GM23338 (cell line): Measurements from ENCODE around the gene GRID2. TPM values are rescaled to one million over a fixed set of nuclear protein-coding genes. Genes with fewer than 3 reads are reported as not detected.

ENCODE experiments used
- ATAC-seq: fragments of 200-7000 bp; cut with Tn5 transposase; 3 replicates; pipeline ENCODE4 v1.9.1; 2020
- DNase-seq: peaks from one replicate; pipeline ENCODE4 v3.0.0-alpha.2; 2015; ENCODE audit warnings: low spot score
- H2AFZ ChIP-seq: fragments of 200-600 bp; sonication (generic); 2 replicates; pipeline ENCODE4 v1.8.0; 2016; ENCODE audit warnings: antibody characterized with exemption, mild to moderate bottlenecking, moderate library complexity
- H3F3A ChIP-seq: fragments of 200-600 bp; sonication (generic); replicated peaks from 2 replicates; pipeline ENCODE4 v1.8.0; 2017; ENCODE audit warnings: antibody characterized with exemption, mixed run types, low read depth
- H3K27ac ChIP-seq: fragments of 200-600 bp; sonication (generic); 2 replicates; pipeline ENCODE4 v1.6.1; 2016; ENCODE audit warnings: low read depth
- H3K27me3 ChIP-seq: fragments of 200-600 bp; sonication (generic); 2 replicates; pipeline ENCODE4 v1.8.0; 2016; ENCODE audit warnings: mild to moderate bottlenecking, mixed run types, moderate library complexity; ENCODE audit not compliant: insufficient read depth
- H3K36me3 ChIP-seq: fragments of 200-600 bp; sonication (generic); 2 replicates; pipeline ENCODE4 v1.8.0; 2016; ENCODE audit warnings: mild to moderate bottlenecking; ENCODE audit not compliant: insufficient read depth
- H3K4me1 ChIP-seq: fragments of 200-600 bp; sonication (generic); 2 replicates; pipeline ENCODE4 v1.8.0; 2016; ENCODE audit warnings: mild to moderate bottlenecking, moderate library complexity; ENCODE audit not compliant: insufficient read depth
- H3K4me2 ChIP-seq: fragments of 200-600 bp; sonication (generic); 2 replicates; pipeline ENCODE4 v1.7.1; 2017; ENCODE audit warnings: mixed run types
- H3K4me3 ChIP-seq: fragments of 200-600 bp; sonication (generic); 2 replicates; pipeline ENCODE4 v1.6.1; 2016; ENCODE audit warnings: mixed run types
- H3K79me2 ChIP-seq: fragments of 200-600 bp; sonication (generic); replicated peaks from 2 replicates; pipeline ENCODE4 v1.8.0; 2017; ENCODE audit warnings: mild to moderate bottlenecking; ENCODE audit not compliant: insufficient read depth
- H3K9me2 ChIP-seq: fragments of 200-600 bp; sonication (generic); 2 replicates; pipeline ENCODE4 v1.8.0; 2017; ENCODE audit not compliant: insufficient read depth
- H4K20me1 ChIP-seq: fragments of 200-600 bp; sonication (generic); replicated peaks from 2 replicates; pipeline ENCODE4 v1.8.0; 2017; ENCODE audit warnings: mild to moderate bottlenecking; ENCODE audit not compliant: insufficient read depth
- H3K27ac Mint-ChIP-seq: 2 replicates; pipeline ENCODE4 v1.8.0; 2020; ENCODE audit warnings: inconsistent platforms, mild to moderate bottlenecking, moderate library complexity, mixed read lengths
- H3K27me3 Mint-ChIP-seq: 3 replicates; pipeline ENCODE4 v1.8.0; 2022; ENCODE audit warnings: low read depth, mild to moderate bottlenecking, moderate library complexity, mixed read lengths, inconsistent platforms; ENCODE audit not compliant: insufficient read depth, poor library complexity
- H3K36me3 Mint-ChIP-seq: 3 replicates; pipeline ENCODE4 v1.8.0; 2021; ENCODE audit warnings: low read depth, mild to moderate bottlenecking, inconsistent platforms, moderate library complexity, mixed read lengths
- H3K4me1 Mint-ChIP-seq: 3 replicates; pipeline ENCODE4 v1.8.0; 2020; ENCODE audit warnings: mild to moderate bottlenecking, inconsistent platforms, mixed read lengths
- H3K4me3 Mint-ChIP-seq: 3 replicates; pipeline ENCODE4 v1.8.0; 2021; ENCODE audit warnings: moderate library complexity, mild to moderate bottlenecking, inconsistent platforms, mixed read lengths
- H3K9me3 Mint-ChIP-seq: 3 replicates; pipeline ENCODE4 v1.8.0; 2020; ENCODE audit warnings: moderate library complexity, mild to moderate bottlenecking, inconsistent platforms, mixed read lengths
- CREB1 ChIP-seq: fragments of 250-450 bp; sonication (Bioruptor Pico); IDR thresholded peaks from 2 replicates; pipeline ENCODE4 v1.5.0; 2020; ENCODE audit warnings: low read depth, mild to moderate bottlenecking, moderate library complexity
- CTCF ChIP-seq, 2 experiments: fragments of 200-600 bp in 1 of 2; sonication (generic) in 1 of 2; conservative IDR thresholded peaks; 2 replicates each; pipeline versions ENCODE4 v1.5.1 to v1.6.1; 2016 to 2017; ENCODE audit warnings: antibody characterized with exemption in 2 of 2, low read depth in 2 of 2, mild to moderate bottlenecking in 2 of 2, moderate library complexity in 1 of 2
- EZH2phosphoT487 ChIP-seq: fragments of 200-600 bp; sonication (generic); IDR thresholded peaks from one replicate; pipeline ENCODE4 v1.8.1; 2018; ENCODE audit warnings: antibody characterized with exemption; ENCODE audit not compliant: unreplicated experiment
- JUNB ChIP-seq: IDR thresholded peaks from one replicate; pipeline ENCODE4 v1.6.1; 2016; ENCODE audit warnings: antibody characterized with exemption; ENCODE audit not compliant: unreplicated experiment
- NANOG ChIP-seq: IDR thresholded peaks from 2 replicates; pipeline ENCODE4 v1.6.1; 2016; ENCODE audit warnings: antibody characterized with exemption, borderline replicate concordance
- POLR2AphosphoS5 ChIP-seq: IDR thresholded peaks from 2 replicates; pipeline ENCODE4 v1.6.1; 2016; ENCODE audit warnings: antibody characterized with exemption, low read depth
- STAT1 ChIP-seq: IDR thresholded peaks from one replicate; pipeline ENCODE4 v1.6.1; 2016; ENCODE audit warnings: antibody characterized with exemption; ENCODE audit not compliant: unreplicated experiment
- ZNF462 ChIP-seq: fragments of 250-450 bp; sonication (Bioruptor Pico); IDR thresholded peaks from 2 replicates; pipeline ENCODE4 v1.5.0; 2020; ENCODE audit warnings: mild to moderate bottlenecking, moderate library complexity
- polyA plus RNA-seq: library from polyadenylated mRNA; unstranded; fragments of >200 nt; fragmentation: Nextera tagmentation; extraction: Ambion mirVana; gene quantifications from 2 replicates; pipeline ENCODE4 v1.2.1, GENCODE V29; 2016
- total RNA-seq: library from RNA; depleted of rRNA; stranded (reverse); fragments of >200 nt; shearing (Covaris generic); gene quantifications from 2 replicates; pipeline ENCODE4 v1.2.3, GENCODE V29; 2014
- TF ChIP-seq, protein P1 (sequence below): IDR thresholded peaks from 2 replicates; pipeline ENCODE4 v1.6.1; 2016; ENCODE audit warnings: antibody characterized with exemption
- TF ChIP-seq, protein P2 (sequence below): IDR thresholded peaks from one replicate; pipeline ENCODE4 v1.6.1; 2018; ENCODE audit warnings: antibody characterized with exemption; ENCODE audit not compliant: unreplicated experiment

The GRID2 gene
- total and polyA plus RNA-seq, 2 experiments from 2014 or later = 19.9 to 65.4 TPM

DNA sequence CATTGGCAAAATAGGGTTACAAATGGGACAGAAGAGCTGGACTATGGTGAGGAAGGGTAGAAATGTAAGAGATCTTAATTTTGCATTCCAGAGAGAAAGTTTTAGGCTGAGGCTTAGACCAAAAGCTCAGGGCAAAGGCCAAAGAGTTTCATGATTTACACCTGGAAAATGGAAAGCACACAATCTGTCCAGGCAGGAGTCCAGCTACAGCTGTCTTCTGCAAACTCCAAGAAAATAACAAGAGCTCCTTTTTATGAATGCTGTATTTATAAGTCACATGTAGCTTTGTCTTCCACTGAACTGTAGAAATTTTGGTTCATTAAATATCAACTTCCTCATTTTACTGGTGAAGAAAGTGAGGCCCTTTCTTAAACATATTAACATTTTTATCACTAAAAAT lies 1236.8 kb downstream of the GRID2 start:
- H3K4me2 ChIP-seq = no peak overlapping the region
- no peak for DNase-seq
- H2AFZ ChIP-seq = no peak overlapping the region
- H3K9me3 Mint-ChIP-seq = no peaks in the 10 kb centered on the region
- no peaks in the 10 kb centered on the region for H4K20me1 ChIP-seq
- H3K4me3 ChIP-seq = no peak overlapping the region
- no peaks in the 10 kb centered on the region for H3K36me3 ChIP-seq
- peaks cover 4% of the 10 kb centered on the region; the same call in 1 of the 2 replicates for H3K4me1 ChIP-seq
- H3K27ac ChIP-seq = no peak overlapping the region
- ATAC-seq = no peak
- H3K27me3 ChIP-seq = no peaks in the 10 kb centered on the region
- no peaks in the 10 kb centered on the region for H3K9me2 ChIP-seq
- H3F3A ChIP-seq = no peaks in the 10 kb centered on the region
- peaks cover 2% of the 10 kb centered on the region for H3K27me3 Mint-ChIP-seq
- TF ChIP-seq ZNF462 (CRISPR knock-in tag) (no peak), CREB1 (no peak), CTCF (conservative IDR thresholded peaks at IDR 0.05; ENCODE audit: low read depth in 2 of 2) (no peak), STAT1 (no peak), POLR2AphosphoS5 (no peak), JUNB (no peak), EZH2phosphoT487 (no peak), NANOG (no peak)
- TF ChIP-seq, protein P1, sequence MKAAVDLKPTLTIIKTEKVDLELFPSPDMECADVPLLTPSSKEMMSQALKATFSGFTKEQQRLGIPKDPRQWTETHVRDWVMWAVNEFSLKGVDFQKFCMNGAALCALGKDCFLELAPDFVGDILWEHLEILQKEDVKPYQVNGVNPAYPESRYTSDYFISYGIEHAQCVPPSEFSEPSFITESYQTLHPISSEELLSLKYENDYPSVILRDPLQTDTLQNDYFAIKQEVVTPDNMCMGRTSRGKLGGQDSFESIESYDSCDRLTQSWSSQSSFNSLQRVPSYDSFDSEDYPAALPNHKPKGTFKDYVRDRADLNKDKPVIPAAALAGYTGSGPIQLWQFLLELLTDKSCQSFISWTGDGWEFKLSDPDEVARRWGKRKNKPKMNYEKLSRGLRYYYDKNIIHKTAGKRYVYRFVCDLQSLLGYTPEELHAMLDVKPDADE = no peak
- TF ChIP-seq, protein P2, sequence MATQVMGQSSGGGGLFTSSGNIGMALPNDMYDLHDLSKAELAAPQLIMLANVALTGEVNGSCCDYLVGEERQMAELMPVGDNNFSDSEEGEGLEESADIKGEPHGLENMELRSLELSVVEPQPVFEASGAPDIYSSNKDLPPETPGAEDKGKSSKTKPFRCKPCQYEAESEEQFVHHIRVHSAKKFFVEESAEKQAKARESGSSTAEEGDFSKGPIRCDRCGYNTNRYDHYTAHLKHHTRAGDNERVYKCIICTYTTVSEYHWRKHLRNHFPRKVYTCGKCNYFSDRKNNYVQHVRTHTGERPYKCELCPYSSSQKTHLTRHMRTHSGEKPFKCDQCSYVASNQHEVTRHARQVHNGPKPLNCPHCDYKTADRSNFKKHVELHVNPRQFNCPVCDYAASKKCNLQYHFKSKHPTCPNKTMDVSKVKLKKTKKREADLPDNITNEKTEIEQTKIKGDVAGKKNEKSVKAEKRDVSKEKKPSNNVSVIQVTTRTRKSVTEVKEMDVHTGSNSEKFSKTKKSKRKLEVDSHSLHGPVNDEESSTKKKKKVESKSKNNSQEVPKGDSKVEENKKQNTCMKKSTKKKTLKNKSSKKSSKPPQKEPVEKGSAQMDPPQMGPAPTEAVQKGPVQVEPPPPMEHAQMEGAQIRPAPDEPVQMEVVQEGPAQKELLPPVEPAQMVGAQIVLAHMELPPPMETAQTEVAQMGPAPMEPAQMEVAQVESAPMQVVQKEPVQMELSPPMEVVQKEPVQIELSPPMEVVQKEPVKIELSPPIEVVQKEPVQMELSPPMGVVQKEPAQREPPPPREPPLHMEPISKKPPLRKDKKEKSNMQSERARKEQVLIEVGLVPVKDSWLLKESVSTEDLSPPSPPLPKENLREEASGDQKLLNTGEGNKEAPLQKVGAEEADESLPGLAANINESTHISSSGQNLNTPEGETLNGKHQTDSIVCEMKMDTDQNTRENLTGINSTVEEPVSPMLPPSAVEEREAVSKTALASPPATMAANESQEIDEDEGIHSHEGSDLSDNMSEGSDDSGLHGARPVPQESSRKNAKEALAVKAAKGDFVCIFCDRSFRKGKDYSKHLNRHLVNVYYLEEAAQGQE = no peak
- H3K79me2 ChIP-seq = no peaks in the 10 kb centered on the region
- H3K4me1 Mint-ChIP-seq = peaks cover 9% of the 10 kb centered on the region; the same call in 2 of the 3 replicates
- H3K4me3 Mint-ChIP-seq = no peak overlapping the region
- no peaks in the 10 kb centered on the region for H3K36me3 Mint-ChIP-seq
- H3K27ac Mint-ChIP-seq = no peak overlapping the region
